Dermis lymphatic vessel endothelial cell (primary cell): ENCODE results near the gene SLAIN1. TPM values are rescaled to one million over a fixed set of nuclear protein-coding genes. Genes with fewer than 3 reads are reported as not detected.

Experiments used
- total RNA-seq: library from RNA; depleted of rRNA; stranded (reverse); fragments of >200 nt; gene quantifications from 2 replicates; pipeline ENCODE4 v1.2.1, GENCODE V29; 2014

Gene SLAIN1
- 4.5 and 6.7 TPM in 2 replicates for total RNA-seq

GRCh38 chr13:77697217-77698103 is at the start of gene SLAIN1:
Gene SLAIN1, plus strand, starts transcription at chr13:77697687. Its CDS starts 227 bp downstream, at chr13:77697914.

Other genes starting within 250 kb of the SLAIN1 start
- gene SCEL, start 162.0 kb upstream of the SLAIN1 start, total RNA-seq = not detected in 2 replicates
- 161 and 613 TPM in 2 replicates for gene EDNRB, start 221.1 kb downstream of the SLAIN1 start, total RNA-seq